Right atrium auricular region (tissue), 2 donors: Measurements from ENCODE around the gene CD33. TPM values are rescaled to one million over a fixed set of nuclear protein-coding genes. Genes with fewer than 3 reads are reported as not detected.

Experiments
- DNase-seq: peaks from one replicate; pipeline ENCODE4 v3.0.0-alpha.2; 2019; ENCODE audit warnings: low spot score
- H3K27ac ChIP-seq, 2 donors: fragments of 200-600 bp; sonication (generic); 1 replicate in 1 of 2; 2 replicates in 1 of 2; pipeline ENCODE4 v1.5.1; 2016 to 2019
- H3K27me3 ChIP-seq, 2 donors: fragments of 200-600 bp; sonication (generic); one replicate each; pipeline versions ENCODE4 v1.5.1 to v1.6.0; 2017 to 2019
- H3K36me3 ChIP-seq: fragments of 200-600 bp; sonication (generic); one replicate; pipeline ENCODE4 v1.5.1; 2016
- H3K4me1 ChIP-seq, 2 donors: fragments of 200-600 bp; sonication (generic); one replicate each; pipeline versions ENCODE4 v1.5.1 to v1.6.0; 2017 to 2019
- H3K4me3 ChIP-seq, 2 donors: fragments of 200-600 bp; sonication (generic); 1 replicate in 1 of 2; 2 replicates in 1 of 2; pipeline ENCODE4 v1.5.1; 2017 to 2019; ENCODE audit warnings: mild to moderate bottlenecking in 1 of 2, moderate library complexity in 1 of 2
- H3K9me3 ChIP-seq, 2 donors: fragments of 200-600 bp; sonication (generic); one replicate each; pipeline ENCODE4 v1.5.1; 2019
- total RNA-seq, 2 donors: library from RNA; depleted of rRNA; stranded (reverse); fragments of >200 nt; gene quantifications; one replicate each; pipeline ENCODE4 v1.1.0, GENCODE V29; 2016
- TF ChIP-seq, protein P1 (sequence below), 2 donors: fragments of 200-600 bp; sonication (generic); IDR thresholded peaks; one replicate each; pipeline ENCODE4 v1.5.1; 2019; ENCODE audit warnings: antibody characterized with exemption in 2 of 2

CD33 gene
- total RNA-seq, 2 donors from 2014 or later = 2.3 to 4.2 TPM

GRCh38 chr19:51271067-51271466 lies 46.2 kb downstream of the CD33 start:
- peak; percentile 59 for DNase-seq
- H3K36me3 ChIP-seq = no peaks in the 10 kb centered on the region
- H3K27me3 ChIP-seq = no peaks in the 10 kb centered on the region
- no peaks in the 10 kb centered on the region for H3K9me3 ChIP-seq
- H3K27ac ChIP-seq = no peak overlapping the region
- no peak overlapping the region for H3K4me3 ChIP-seq
- H3K4me1 ChIP-seq = no peaks in the 10 kb centered on the region
- TF ChIP-seq, protein P1, sequence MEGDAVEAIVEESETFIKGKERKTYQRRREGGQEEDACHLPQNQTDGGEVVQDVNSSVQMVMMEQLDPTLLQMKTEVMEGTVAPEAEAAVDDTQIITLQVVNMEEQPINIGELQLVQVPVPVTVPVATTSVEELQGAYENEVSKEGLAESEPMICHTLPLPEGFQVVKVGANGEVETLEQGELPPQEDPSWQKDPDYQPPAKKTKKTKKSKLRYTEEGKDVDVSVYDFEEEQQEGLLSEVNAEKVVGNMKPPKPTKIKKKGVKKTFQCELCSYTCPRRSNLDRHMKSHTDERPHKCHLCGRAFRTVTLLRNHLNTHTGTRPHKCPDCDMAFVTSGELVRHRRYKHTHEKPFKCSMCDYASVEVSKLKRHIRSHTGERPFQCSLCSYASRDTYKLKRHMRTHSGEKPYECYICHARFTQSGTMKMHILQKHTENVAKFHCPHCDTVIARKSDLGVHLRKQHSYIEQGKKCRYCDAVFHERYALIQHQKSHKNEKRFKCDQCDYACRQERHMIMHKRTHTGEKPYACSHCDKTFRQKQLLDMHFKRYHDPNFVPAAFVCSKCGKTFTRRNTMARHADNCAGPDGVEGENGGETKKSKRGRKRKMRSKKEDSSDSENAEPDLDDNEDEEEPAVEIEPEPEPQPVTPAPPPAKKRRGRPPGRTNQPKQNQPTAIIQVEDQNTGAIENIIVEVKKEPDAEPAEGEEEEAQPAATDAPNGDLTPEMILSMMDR (IDR thresholded peaks at IDR 0.05) = no peak

DNA sequence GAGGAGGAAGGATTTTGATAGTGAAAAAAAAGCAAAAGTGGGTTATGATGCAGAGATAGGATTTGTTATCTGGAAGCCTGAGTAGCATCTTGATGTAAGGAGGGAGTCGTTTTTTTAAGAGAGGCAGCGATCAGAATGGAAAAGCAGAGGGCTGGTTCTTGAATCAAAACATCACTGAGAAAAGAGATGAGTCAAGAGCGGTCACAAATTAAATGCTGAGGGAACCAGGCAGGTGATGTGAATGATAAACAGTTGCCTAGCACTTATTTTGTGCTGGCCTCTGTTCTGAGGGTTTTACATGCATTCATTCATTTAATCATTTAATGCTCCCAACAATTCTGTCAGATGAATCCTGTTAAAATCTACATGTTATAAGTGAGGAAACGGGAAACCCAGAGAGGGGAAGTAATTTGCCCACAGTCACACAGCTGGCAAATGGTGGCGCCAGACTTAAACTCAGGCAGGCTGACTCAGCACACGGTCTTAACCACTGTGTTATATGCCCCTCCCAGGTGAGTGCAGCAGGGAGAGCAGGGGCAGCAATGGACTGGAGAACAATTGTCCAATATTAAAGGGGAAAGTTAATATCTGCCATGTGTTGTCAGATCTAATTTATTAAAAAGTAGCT lies 47.4 kb downstream of the CD33 start:
- TF ChIP-seq, protein P1 (IDR thresholded peaks at IDR 0.05) = no peak
- Histone ChIP-seq H3K27ac (no peak overlapping the region), H3K4me3 (no peak overlapping the region), H3K4me1 (no peaks in the 10 kb centered on the region), H3K36me3 (no peaks in the 10 kb centered on the region), H3K27me3 (no peaks in the 10 kb centered on the region), H3K9me3 (no peaks in the 10 kb centered on the region)
- peak; percentile 21 for DNase-seq

- no peak for DNase-seq
- no peak overlapping the region for H3K4me3 ChIP-seq
- H3K27me3 ChIP-seq = no peaks in the 10 kb centered on the region
- H3K9me3 ChIP-seq = no peaks in the 10 kb centered on the region
- H3K4me1 ChIP-seq = no peaks in the 10 kb centered on the region
- H3K36me3 ChIP-seq = no peaks in the 10 kb centered on the region
- H3K27ac ChIP-seq = no peak overlapping the region
- TF ChIP-seq, protein P1 (IDR thresholded peaks at IDR 0.05) = no peak
Measured at GRCh38 chr19:51274049-51274770, 49.3 kb downstream of the CD33 start.

DNA sequence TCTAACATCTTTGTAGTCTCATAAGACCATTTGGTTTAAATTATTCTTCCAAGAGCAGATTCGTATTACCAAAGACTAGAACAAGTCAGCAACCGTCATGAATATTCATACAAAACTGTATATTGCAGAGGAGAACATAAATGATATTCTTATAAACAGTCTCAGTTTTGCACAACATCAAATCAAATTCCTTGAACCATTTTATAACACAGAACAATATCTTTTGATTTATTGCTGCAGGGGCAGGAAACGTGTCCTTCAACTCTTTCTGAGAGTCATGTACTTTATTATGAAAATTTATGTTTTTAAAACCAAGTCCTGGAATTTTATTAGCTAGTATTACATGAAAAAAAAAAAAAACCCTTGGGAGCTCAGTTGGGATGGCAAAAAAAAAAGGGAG lies 52.2 kb downstream of the CD33 start:
- Histone ChIP-seq H3K4me1 (no peaks in the 10 kb centered on the region), H3K27me3 (no peaks in the 10 kb centered on the region), H3K9me3 (no peaks in the 10 kb centered on the region), H3K27ac (no peak overlapping the region), H3K36me3 (no peaks in the 10 kb centered on the region), H3K4me3 (no peak overlapping the region)
- DNase-seq = no peak
- TF ChIP-seq, protein P1 (IDR thresholded peaks at IDR 0.05) = no peak

DNA sequence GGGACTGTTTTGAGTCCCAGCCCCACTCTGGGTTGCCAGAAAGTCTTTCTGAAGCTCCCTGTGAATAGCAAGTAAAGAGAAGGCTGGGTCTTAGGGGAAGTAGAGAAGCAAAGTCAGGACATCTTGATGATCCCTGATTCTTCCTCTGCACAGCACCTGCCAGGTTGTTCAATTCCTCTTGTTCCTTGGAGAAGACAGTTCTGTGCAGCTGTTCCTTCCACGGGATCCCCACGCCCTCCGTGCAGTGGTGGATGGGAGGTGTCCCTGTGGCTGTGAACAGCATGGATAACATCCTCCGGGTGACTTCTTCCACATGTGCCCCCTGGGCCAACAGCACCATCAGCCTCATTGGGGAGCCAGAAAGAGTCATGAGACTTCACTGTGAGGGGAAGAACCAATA lies 57.5 kb downstream of the CD33 start:
- no peaks in the 10 kb centered on the region for H3K27me3 ChIP-seq
- no peak overlapping the region for H3K4me3 ChIP-seq
- H3K27ac ChIP-seq = no peak overlapping the region
- H3K4me1 ChIP-seq = no peaks in the 10 kb centered on the region
- no peaks in the 10 kb centered on the region for H3K9me3 ChIP-seq
- no peaks in the 10 kb centered on the region for H3K36me3 ChIP-seq
- no peak for DNase-seq
- TF ChIP-seq, protein P1 (IDR thresholded peaks at IDR 0.05) = no peak
